ENCODE results near the gene CIRBP. TPM values are rescaled to one million over a fixed set of nuclear protein-coding genes. Genes with fewer than 3 reads are reported as not detected.

CIRBP gene
- polyA plus RNA-seq, 1 of the 3 experiments (the other 2 are of a cell fraction) = 762 TPM

- TF ChIP-seq REST (IDR thresholded peaks at IDR 0.05; ENCODE audit: low read depth, low read length) = no peak
- no peak for TF ChIP-seq USF2 (IDR thresholded peaks at IDR 0.05; ENCODE audit: borderline replicate concordance, low read depth, low read length)
- no peak for TF ChIP-seq CHD2 (IDR thresholded peaks at IDR 0.05; ENCODE audit: low read length, partially characterized antibody)
- TF ChIP-seq SMC3 (IDR thresholded peaks at IDR 0.05; ENCODE audit: low read depth, low read length) = peak; percentile 89
- TF ChIP-seq CTCF (IDR thresholded peaks at IDR 0.05) = peak; percentile 91
- TF ChIP-seq POLR2AphosphoS5 (IDR thresholded peaks at IDR 0.05; ENCODE audit: low read depth, low read length) = peak; percentile 39; the same call in 1 of the 2 replicates
- no peak for TF ChIP-seq FOXM1 (IDR thresholded peaks at IDR 0.05; ENCODE audit: low read depth)
Observed at GRCh38 chr19:1279782-1280341, 10.7 kb downstream of the CIRBP start (continued).

GRCh38 chr19:1280636-1281568, 11.8 kb downstream of the CIRBP start:
- no peaks in the 10 kb centered on the region for H3K27me3 ChIP-seq (ENCODE audit: insufficient read depth)
- no peaks in the 10 kb centered on the region for H3K9me3 ChIP-seq
- TF ChIP-seq GABPA (IDR thresholded peaks at IDR 0.05; ENCODE audit: low read depth) (no peak), TEAD4 (IDR thresholded peaks at IDR 0.05; ENCODE audit: borderline replicate concordance, insufficient read depth) (no peak), EZH2phosphoT487 (IDR thresholded peaks at IDR 0.05; ENCODE audit: borderline replicate concordance, low read depth) (no peak), RXRA (IDR thresholded peaks at IDR 0.05; ENCODE audit: borderline replicate concordance, low read depth) (no peak), FOSL2 (IDR thresholded peaks at IDR 0.05; ENCODE audit: borderline replicate concordance, low read depth) (no peak), ELF1 (IDR thresholded peaks at IDR 0.05) (no peak), CTCF (IDR thresholded peaks at IDR 0.05) (no peak), EP300 (IDR thresholded peaks at IDR 0.05; ENCODE audit: borderline replicate concordance in 1 of 2, low read depth in 1 of 2, low read length in 1 of 2) (no peak), MAX (IDR thresholded peaks at IDR 0.05; ENCODE audit: low read depth) (no peak), RAD21 (IDR thresholded peaks at IDR 0.05; ENCODE audit: low read length) (no peak)
- H3K4me3 ChIP-seq (ENCODE audit: low read depth in 2 of 2, low read length in 1 of 2) = no peak overlapping the region
- peaks cover 27% of the 10 kb centered on the region for H3F3A ChIP-seq (replicated peaks; ENCODE audit: insufficient read depth)
- H3K9ac ChIP-seq = no peak overlapping the region
- WGBS (ENCODE audit: low lambda C conversion rate) = 98% methylated on average over 27 of the region's 53 CpGs
- H4K20me1 ChIP-seq (ENCODE audit: insufficient read depth) = peaks cover 5% of the 10 kb centered on the region
- H3K9me2 ChIP-seq = no peaks in the 10 kb centered on the region
- ChIA-PET CTCF (interaction anchor here (1.0 to 3.5 kb wide), 12 partner anchors 13 to 210 kb away, joined by 3 to 26 read pairs (median 8); partner anchors contain the start of genes CIRBP and REEP6), POLR2A (interaction anchor here (0.7 kb wide), 1 partner anchor 9 kb away, joined by 3 read pairs; no protein-coding TSS in a partner anchor)
- peaks cover 6 to 17% of the 10 kb centered on the region in 2 experiments for H3K36me3 ChIP-seq (replicated peaks in 1 of 2; ENCODE audit: control insufficient read depth in 1 of 2, insufficient read depth in 2 of 2, low read length in 1 of 2)
- no peak overlapping the region for H3K27ac ChIP-seq (ENCODE audit: low read depth in 2 of 2, low read length in 1 of 2)
- H3K4me2 ChIP-seq = no peak overlapping the region
- DNase-seq = no peak
- peaks cover 4 to 9% of the 10 kb centered on the region in 2 experiments; a peak in 1 of 4 replicates for H3K4me1 ChIP-seq (ENCODE audit: control insufficient read depth in 1 of 2, insufficient read depth in 2 of 2, low read depth in 1 of 2, low read length in 1 of 2)
- peaks cover 17% of the 10 kb centered on the region for H3K79me2 ChIP-seq (ENCODE audit: insufficient read depth)
- no peak overlapping the region for H2AFZ ChIP-seq (ENCODE audit: low read depth)
